ENCODE measurements around the gene CWC27. TPM values are rescaled to one million over a fixed set of nuclear protein-coding genes. Genes with fewer than 3 reads are reported as not detected.

The CWC27 gene, protein sequence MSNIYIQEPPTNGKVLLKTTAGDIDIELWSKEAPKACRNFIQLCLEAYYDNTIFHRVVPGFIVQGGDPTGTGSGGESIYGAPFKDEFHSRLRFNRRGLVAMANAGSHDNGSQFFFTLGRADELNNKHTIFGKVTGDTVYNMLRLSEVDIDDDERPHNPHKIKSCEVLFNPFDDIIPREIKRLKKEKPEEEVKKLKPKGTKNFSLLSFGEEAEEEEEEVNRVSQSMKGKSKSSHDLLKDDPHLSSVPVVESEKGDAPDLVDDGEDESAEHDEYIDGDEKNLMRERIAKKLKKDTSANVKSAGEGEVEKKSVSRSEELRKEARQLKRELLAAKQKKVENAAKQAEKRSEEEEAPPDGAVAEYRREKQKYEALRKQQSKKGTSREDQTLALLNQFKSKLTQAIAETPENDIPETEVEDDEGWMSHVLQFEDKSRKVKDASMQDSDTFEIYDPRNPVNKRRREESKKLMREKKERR
- total RNA-seq, result 8.7 and 15.1 TPM in 2 replicates

DNA sequence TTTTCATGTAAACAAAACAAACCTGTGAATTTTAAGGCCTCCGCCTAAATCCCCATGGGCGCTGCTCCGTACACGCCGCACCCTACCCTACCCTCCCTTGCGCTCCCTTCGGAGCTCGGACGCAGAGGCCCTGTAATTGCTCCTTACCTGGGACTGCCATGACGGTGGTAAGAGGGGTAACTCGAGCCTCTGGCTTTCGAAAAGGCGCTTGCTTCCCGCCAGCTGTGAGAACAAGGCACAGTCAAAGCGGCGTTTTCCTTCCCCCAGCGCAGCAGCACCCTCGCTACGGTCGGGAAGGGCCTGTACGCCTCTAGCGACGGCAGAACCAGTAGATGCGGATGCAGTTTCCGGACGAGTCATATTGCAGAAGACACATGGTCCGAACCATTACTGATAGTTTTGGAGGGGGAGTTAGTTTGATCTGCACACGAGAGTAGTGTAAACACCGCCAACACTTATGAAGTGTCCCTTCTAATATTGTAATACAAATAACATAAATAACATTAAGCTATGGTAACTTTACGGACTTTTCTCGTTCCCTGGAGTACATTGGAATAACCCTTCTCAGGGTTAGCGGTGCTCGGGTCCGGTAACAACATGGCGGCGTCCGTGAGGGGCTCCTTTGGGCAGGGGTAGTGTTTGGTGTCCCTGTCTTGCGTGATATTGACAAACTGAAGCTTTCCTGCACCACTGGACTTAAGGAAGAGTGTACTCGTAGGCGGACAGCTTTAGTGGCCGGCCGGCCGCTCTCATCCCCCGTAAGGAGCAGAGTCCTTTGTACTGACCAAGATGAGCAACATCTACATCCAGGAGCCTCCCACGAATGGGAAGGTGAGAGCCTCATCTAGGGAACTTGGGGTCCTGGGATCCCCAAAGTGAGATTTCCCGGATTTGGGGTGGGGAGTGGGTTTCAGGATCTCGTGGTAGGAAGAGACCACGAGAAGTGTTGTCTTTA is at the start of gene CWC27, which contains the start of gene SREK1IP1:
CWC27 (plus strand) TSS at position 573 of the 955 bp plus-strand sequence; CDS start at position 790, 217 bp downstream.
SREK1IP1 (minus strand) TSS at position 334 of the 955 bp plus-strand sequence; CDS start at position 160, 174 bp downstream.

Other genes with a start within 250 kb of the CWC27 start
- gene SHISAL2B, start 78.4 kb upstream of the CWC27 start, total RNA-seq, result not detected in 2 replicates
- gene SREK1IP1, start 239 bp upstream of the CWC27 start, total RNA-seq, result 8.7 and 18.4 TPM in 2 replicates